K562 (cell line): ENCODE results near the gene DVL2. TPM values are rescaled to one million over a fixed set of nuclear protein-coding genes. Genes with fewer than 3 reads are reported as not detected.

Experiments
- ATF1 ChIP-seq, 2 experiments: fragments of 450-650 bp in 1 of 2; IDR thresholded peaks; 2 replicates each; pipeline ENCODE4 v1.6.1; 2016; ENCODE audit warnings: missing compliant biosample characterization in 1 of 2, missing genetic modification characterization in 1 of 2
- ATF6 ChIP-seq: sonication (generic); formaldehyde crosslinking; IDR thresholded peaks from 2 replicates; pipeline ENCODE4 v1.4.0; 2020; ENCODE audit warnings: mild to moderate bottlenecking, missing genetic modification reagents
- CTBP1 ChIP-seq: fragments of 450-650 bp; IDR thresholded peaks from 2 replicates; pipeline ENCODE4 v1.6.1; 2016; ENCODE audit warnings: borderline replicate concordance
- DACH1 ChIP-seq: fragments of 450-650 bp; IDR thresholded peaks from 2 replicates; pipeline ENCODE4 v1.6.1; 2018; ENCODE audit not compliant: partially characterized antibody
- MGA ChIP-seq: fragments of 450-650 bp; IDR thresholded peaks from 2 replicates; pipeline ENCODE4 v1.6.1; 2016; ENCODE audit warnings: mild to moderate bottlenecking, moderate library complexity
- polyA plus RNA-seq, 8 experiments: library from polyadenylated mRNA; depleted of rRNA in 4 of 8; stranded (reverse) in 5 of 8; unstranded in 3 of 8; fragments of >200 nt; fragmentation: Nextera tagmentation in 2 of 8; fragmentation: Illumina TruSeq in 1 of 8; extraction: Ambion mirVana in 2 of 8; extraction: Trizol in 1 of 8; gene quantifications; 2 replicates each; pipeline versions ENCODE4 v1.2.1 to v1.2.3, GENCODE V29; 2011 to 2014; ENCODE audit warnings: inconsistent platforms in 1 of 8, missing spikeins in 1 of 8
- total RNA-seq, 7 experiments: library from RNA; depleted of rRNA in 6 of 7; stranded (reverse); fragments of >200 nt in 6 of 7; fragmentation: Illumina TruSeq in 2 of 7; extraction: Trizol in 2 of 7; gene quantifications; 2 replicates each; pipeline versions ENCODE4 v1.2.1 to v1.2.3, GENCODE V29; 2011 to 2021; ENCODE audit warnings: low replicate concordance in 1 of 7

The DVL2 gene
- total and polyA plus RNA-seq, 9 of the 15 experiments (the other 6 are each of a cell fraction or from before 2014, with no cell fraction given): 1.3 to 49.5 (median 24.3) TPM

- TF ChIP-seq CTBP1 (peak; percentile 34; the same call in 1 of the 2 replicates), DACH1 (no peak), ATF1 (CRISPR knock-in tag; IDR thresholded peaks at IDR 0.05) (no peak), ATF1 (tag; IDR thresholded peaks at IDR 0.05) (peak; percentile 31; the same call in 1 of the 2 replicates), MGA (peak; percentile 94), ATF6 (CRISPR knock-in tag) (no peak)
These were observed 46.3 kb upstream of the DVL2 start (continued) for GRCh38 chr17:7280519-7281073.
